ENCODE measurements around the gene ZNF662. TPM values are rescaled to one million over a fixed set of nuclear protein-coding genes. Genes with fewer than 3 reads are reported as not detected.
"Not testable (repeated sequence)": the region's sequence is repeated elsewhere in the genome, so short reads cannot be mapped to it uniquely, and the experiment has no call there.

Gene ZNF662
- 0.40 TPM in 1 of 2 replicates, not detected in the other for total RNA-seq (2014; rRNA removed; shearing (Covaris generic))
- not detected in 2 replicates for polyA plus RNA-seq (2015; cell fraction: cytosol; rRNA removed)
- polyA plus RNA-seq (2015; cell fraction: nucleus; rRNA removed), result 0.09 and 0.36 TPM in 2 replicates

GRCh38 chr3:42906070-42906847 lies at the start of gene ZNF662:
Gene ZNF662, plus strand, starts transcription at chr3:42906142. Its CDS starts 1,973 bp downstream, at chr3:42908115.
- no peak for DNase-seq (ENCODE audit: low read depth)

- DNase-seq (ENCODE audit: low read depth), result no peak
Measured at GRCh38 chr3:42856544-42856943, 49.4 kb upstream of the ZNF662 start.

- DNase-seq (ENCODE audit: low read depth), result no peak
Measured at GRCh38 chr3:42864321-42864950, 41.5 kb upstream of the ZNF662 start.

GRCh38 chr3:42865256-42865655 lies 40.7 kb upstream of the ZNF662 start:
- no peak for DNase-seq (ENCODE audit: low read depth)

GRCh38 chr3:42867138-42867537 lies 38.8 kb upstream of the ZNF662 start:
- no peak for DNase-seq (ENCODE audit: low read depth)

- DNase-seq (ENCODE audit: low read depth), result no peak
Measured at GRCh38 chr3:42868841-42869240, 37.1 kb upstream of the ZNF662 start.

- no peak for DNase-seq (ENCODE audit: low read depth)
Measured at GRCh38 chr3:42871592-42872196, 34.2 kb upstream of the ZNF662 start.

- DNase-seq (ENCODE audit: low read depth), result no peak
Measured at GRCh38 chr3:42872718-42873117, 33.2 kb upstream of the ZNF662 start.

- DNase-seq (ENCODE audit: low read depth), result no peak
Measured at GRCh38 chr3:42873221-42873982, 32.5 kb upstream of the ZNF662 start.

GRCh38 chr3:42874749-42875148 lies 31.2 kb upstream of the ZNF662 start:
- no peak for DNase-seq (ENCODE audit: low read depth)

- no peak for DNase-seq (ENCODE audit: low read depth)
Measured at GRCh38 chr3:42875325-42876151, 30.4 kb upstream of the ZNF662 start, which contains the start of gene CYP8B1. Gene CYP8B1, minus strand, starts transcription at chr3:42875879. Its CDS starts 63 bp downstream, at chr3:42875816.

- no peak for DNase-seq (ENCODE audit: low read depth)
Measured at GRCh38 chr3:42876401-42876800, 29.5 kb upstream of the ZNF662 start.

GRCh38 chr3:42876940-42877720 lies 28.8 kb upstream of the ZNF662 start:
- no peak for DNase-seq (ENCODE audit: low read depth)

- DNase-seq (ENCODE audit: low read depth), result no peak
Measured at GRCh38 chr3:42877881-42878280, 28.1 kb upstream of the ZNF662 start.

GRCh38 chr3:42880183-42880582 lies 25.8 kb upstream of the ZNF662 start:
- no peak for DNase-seq (ENCODE audit: low read depth)

- DNase-seq (ENCODE audit: low read depth), result peak; percentile 77
Measured at GRCh38 chr3:42880601-42881451, 25.1 kb upstream of the ZNF662 start.

GRCh38 chr3:42883251-42883930 lies 22.6 kb upstream of the ZNF662 start:
- not testable (repeated sequence) for DNase-seq (ENCODE audit: low read depth)

GRCh38 chr3:42884324-42884723 lies 21.6 kb upstream of the ZNF662 start:
- DNase-seq (ENCODE audit: low read depth), result no peak

Measured in HT1080 (cell line).